SU-DHL-6 (cell line): ENCODE measurements around the gene MAPK11.

ENCODE experiments used
- H2AFZ ChIP-seq: fragments of 200-600 bp; sonication (generic); 2 replicates; pipeline ENCODE4 v1.6.1; 2014; ENCODE audit warnings: low read depth, mild to moderate bottlenecking, moderate library complexity, mixed read lengths, antibody characterized with exemption, low read length; ENCODE audit not compliant: severe bottlenecking
- H3F3A ChIP-seq: fragments of 200-600 bp; shearing (Covaris generic); 2 replicates; pipeline ENCODE4 v1.6.0; 2016; ENCODE audit warnings: antibody characterized with exemption, mild to moderate bottlenecking; ENCODE audit not compliant: insufficient read depth
- H3K27ac ChIP-seq: fragments of 200-600 bp; sonication (generic); 2 replicates; pipeline ENCODE4 v1.5.1; 2016; ENCODE audit warnings: low read depth, mild to moderate bottlenecking, low read length, moderate library complexity, mixed read lengths
- H3K27me3 ChIP-seq: fragments of 200-600 bp; sonication (generic), shearing (Covaris generic); 2 replicates; pipeline ENCODE4 v1.6.0; 2014; ENCODE audit warnings: mild to moderate bottlenecking, low read length
- H3K36me3 ChIP-seq: fragments of 200-600 bp; sonication (generic); 2 replicates; pipeline ENCODE4 v1.6.1; 2014; ENCODE audit warnings: mild to moderate bottlenecking, low read length, mixed read lengths
- H3K4me2 ChIP-seq: fragments of 300-600, 200-600 bp; shearing (Covaris generic), sonication (generic); 2 replicates; pipeline ENCODE4 v1.6.0; 2014; ENCODE audit warnings: low read length, low read depth, mild to moderate bottlenecking; ENCODE audit not compliant: poor library complexity, severe bottlenecking
- H3K4me3 ChIP-seq: fragments of 200-600 bp; sonication (generic); 2 replicates; pipeline ENCODE4 v1.5.1; 2014; ENCODE audit warnings: antibody characterized with exemption, low read length, mild to moderate bottlenecking, mixed read lengths; ENCODE audit not compliant: insufficient read depth, poor library complexity, severe bottlenecking
- H3K79me2 ChIP-seq: fragments of 200-600 bp; sonication (generic); 2 replicates; pipeline ENCODE4 v1.6.1; 2014; ENCODE audit warnings: mild to moderate bottlenecking, low read length, moderate library complexity; ENCODE audit not compliant: insufficient read depth
- H3K9ac ChIP-seq: fragments of 200-600 bp; sonication (generic); 2 replicates; pipeline ENCODE4 v1.7.0; 2014; ENCODE audit warnings: mild to moderate bottlenecking, low read length
- H3K9me2 ChIP-seq: fragments of 200-600 bp; sonication (generic); replicated peaks from 2 replicates; pipeline ENCODE4 v1.6.1; 2014; ENCODE audit warnings: low read length; ENCODE audit not compliant: insufficient read depth
- H3K9me3 ChIP-seq: fragments of 200-600 bp; sonication (generic); 2 replicates; pipeline ENCODE4 v1.6.1; 2014; ENCODE audit warnings: low read length, mixed read lengths; ENCODE audit not compliant: insufficient read depth
- H4K20me1 ChIP-seq: fragments of 200-600 bp; sonication (generic); 2 replicates; pipeline ENCODE4 v1.6.1; 2014; ENCODE audit warnings: low read depth, mild to moderate bottlenecking, antibody characterized with exemption, low read length, moderate library complexity, mixed read lengths
- EZH2phosphoT487 ChIP-seq: fragments of 200-600 bp; sonication (generic), shearing (Covaris generic); conservative IDR thresholded peaks from 2 replicates; pipeline ENCODE4 v1.6.1; 2018; ENCODE audit warnings: mild to moderate bottlenecking, antibody characterized with exemption, low read length, moderate library complexity, mixed read lengths
- TF ChIP-seq, protein P1 (sequence below): fragments of 200-600 bp; sonication (generic); IDR thresholded peaks from one replicate; pipeline ENCODE4 v1.5.1; 2017; ENCODE audit warnings: antibody characterized with exemption, mild to moderate bottlenecking, low read length, moderate library complexity; ENCODE audit not compliant: insufficient read depth, poor library complexity, severe bottlenecking

The MAPK11 gene

DNA sequence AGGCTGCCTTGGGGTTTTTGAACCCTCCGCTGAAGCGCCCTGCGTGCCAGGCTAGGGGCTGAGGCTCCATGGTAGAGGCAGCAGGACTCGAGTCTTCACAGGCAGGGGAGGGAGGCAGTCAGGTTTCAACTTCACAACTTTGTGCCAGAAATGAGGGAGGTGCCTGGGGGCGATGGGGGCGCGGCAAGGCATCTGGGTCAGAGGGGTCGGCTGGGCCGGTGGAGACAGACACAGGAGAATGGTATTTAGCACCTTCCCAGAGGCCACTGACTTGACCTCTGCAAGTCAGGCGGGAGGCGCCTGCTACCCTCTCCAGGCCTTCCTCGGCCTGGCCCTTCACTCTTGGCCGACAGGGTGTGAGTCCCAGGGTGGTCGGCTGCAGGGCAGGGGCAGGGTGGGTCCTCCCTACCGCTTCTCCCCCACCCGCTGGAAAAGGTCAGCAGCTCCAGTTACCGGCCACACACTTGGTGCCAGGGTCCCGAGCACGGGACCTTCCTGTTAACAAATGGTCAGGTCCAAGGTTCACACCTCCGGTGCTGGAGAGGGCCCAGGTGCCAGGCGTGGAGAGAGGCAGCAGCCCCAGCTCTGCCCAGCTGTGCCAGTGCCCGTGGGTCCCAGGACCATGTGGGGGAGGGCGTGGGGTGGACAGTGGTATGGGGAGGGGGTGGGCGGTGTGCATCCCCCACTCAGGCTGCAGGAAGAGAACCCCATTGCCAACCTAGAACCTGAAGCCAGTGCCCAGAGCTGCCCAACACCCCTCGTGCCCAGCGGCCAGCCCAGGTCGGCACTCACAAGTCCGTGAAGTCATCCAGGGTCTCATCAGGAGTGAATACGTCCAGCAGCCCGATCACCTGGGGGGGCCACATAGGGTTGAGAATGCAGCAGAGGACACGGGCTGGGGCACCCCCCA lies 12.5 kb downstream of the MAPK11 start:
- H4K20me1 ChIP-seq, result no peaks in the 10 kb centered on the region
- no peak overlapping the region for H2AFZ ChIP-seq
- no peaks in the 10 kb centered on the region for H3K9me2 ChIP-seq
- H3K9ac ChIP-seq, result no peak overlapping the region
- H3K36me3 ChIP-seq, result no peaks in the 10 kb centered on the region
- no peaks in the 10 kb centered on the region for H3K79me2 ChIP-seq
- H3K9me3 ChIP-seq, result no peaks in the 10 kb centered on the region
- H3K4me2 ChIP-seq, result no peak overlapping the region
- no peak overlapping the region for H3K27ac ChIP-seq
- no peaks in the 10 kb centered on the region for H3F3A ChIP-seq
- H3K27me3 ChIP-seq, result no peaks in the 10 kb centered on the region
- H3K4me3 ChIP-seq, result no peak overlapping the region
- TF ChIP-seq, protein P1, sequence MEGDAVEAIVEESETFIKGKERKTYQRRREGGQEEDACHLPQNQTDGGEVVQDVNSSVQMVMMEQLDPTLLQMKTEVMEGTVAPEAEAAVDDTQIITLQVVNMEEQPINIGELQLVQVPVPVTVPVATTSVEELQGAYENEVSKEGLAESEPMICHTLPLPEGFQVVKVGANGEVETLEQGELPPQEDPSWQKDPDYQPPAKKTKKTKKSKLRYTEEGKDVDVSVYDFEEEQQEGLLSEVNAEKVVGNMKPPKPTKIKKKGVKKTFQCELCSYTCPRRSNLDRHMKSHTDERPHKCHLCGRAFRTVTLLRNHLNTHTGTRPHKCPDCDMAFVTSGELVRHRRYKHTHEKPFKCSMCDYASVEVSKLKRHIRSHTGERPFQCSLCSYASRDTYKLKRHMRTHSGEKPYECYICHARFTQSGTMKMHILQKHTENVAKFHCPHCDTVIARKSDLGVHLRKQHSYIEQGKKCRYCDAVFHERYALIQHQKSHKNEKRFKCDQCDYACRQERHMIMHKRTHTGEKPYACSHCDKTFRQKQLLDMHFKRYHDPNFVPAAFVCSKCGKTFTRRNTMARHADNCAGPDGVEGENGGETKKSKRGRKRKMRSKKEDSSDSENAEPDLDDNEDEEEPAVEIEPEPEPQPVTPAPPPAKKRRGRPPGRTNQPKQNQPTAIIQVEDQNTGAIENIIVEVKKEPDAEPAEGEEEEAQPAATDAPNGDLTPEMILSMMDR, result no peak
- no peak for TF ChIP-seq EZH2phosphoT487

DNA sequence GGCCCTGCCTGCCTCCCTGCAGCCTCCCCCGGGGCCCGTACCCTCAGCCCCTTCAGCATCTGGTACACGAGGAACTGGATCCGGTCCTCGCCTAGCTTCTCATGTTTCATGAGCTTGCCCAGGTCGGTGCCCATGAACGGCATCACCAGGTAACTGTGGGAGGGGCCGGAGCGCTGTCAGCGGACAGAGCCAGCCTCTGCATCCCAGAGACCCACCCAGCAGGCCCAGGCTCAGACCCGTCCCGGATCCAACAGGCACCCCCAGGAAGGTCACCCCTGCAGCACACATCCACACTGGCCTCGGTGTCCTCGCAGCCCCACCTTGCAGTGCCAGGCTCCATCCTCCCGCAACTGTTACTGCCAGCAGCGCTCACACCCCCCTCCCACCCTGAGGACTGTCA lies 13.1 kb downstream of the MAPK11 start:
- Histone ChIP-seq H3K9ac (no peak overlapping the region), H3K27ac (no peak overlapping the region), H3F3A (peaks cover 3% of the 10 kb centered on the region; the same call in 1 of the 2 replicates), H3K4me3 (no peak overlapping the region), H3K9me3 (no peaks in the 10 kb centered on the region), H3K79me2 (no peaks in the 10 kb centered on the region), H4K20me1 (no peaks in the 10 kb centered on the region), H3K36me3 (no peaks in the 10 kb centered on the region), H3K4me2 (no peak overlapping the region), H2AFZ (no peak overlapping the region), H3K27me3 (no peaks in the 10 kb centered on the region), H3K9me2 (no peaks in the 10 kb centered on the region)
- TF ChIP-seq, protein P1, result no peak
- TF ChIP-seq EZH2phosphoT487, result no peak

DNA sequence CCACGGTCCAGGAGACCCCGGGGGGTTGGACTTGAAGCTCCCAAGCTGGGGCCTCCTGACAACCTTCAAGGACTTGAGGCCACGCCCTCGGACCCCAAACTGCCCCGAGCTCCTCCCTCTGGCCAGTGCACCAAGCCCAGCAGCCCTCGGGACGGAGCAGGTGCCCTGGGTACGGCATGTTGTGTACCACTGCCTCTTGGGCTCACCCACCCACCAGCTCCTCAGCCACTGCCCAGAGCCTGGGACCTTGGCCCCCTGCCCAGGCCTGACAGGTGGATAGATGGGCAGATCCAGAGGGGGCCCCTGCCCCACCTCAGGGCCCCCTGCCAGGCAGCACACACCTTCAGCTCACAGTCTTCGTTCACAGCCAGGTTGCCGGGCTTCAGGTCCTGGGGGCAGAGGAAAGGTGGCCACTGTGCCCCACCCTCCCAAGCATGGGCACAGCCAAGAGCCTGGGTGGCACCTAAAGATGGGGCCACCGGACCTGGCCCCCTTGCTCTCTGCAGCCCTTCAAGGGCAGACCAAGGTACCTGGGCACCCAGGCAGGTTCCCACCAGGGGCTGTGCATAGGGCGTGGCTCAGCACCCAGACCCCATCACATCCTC lies 13.8 kb downstream of the MAPK11 start:
- Histone ChIP-seq H3K27ac (no peak overlapping the region), H3K36me3 (no peaks in the 10 kb centered on the region), H3K4me2 (no peak overlapping the region), H3K9me2 (no peaks in the 10 kb centered on the region), H2AFZ (no peak overlapping the region), H3F3A (peaks cover 10% of the 10 kb centered on the region; the same call in 1 of the 2 replicates), H3K4me3 (no peak overlapping the region), H3K79me2 (no peaks in the 10 kb centered on the region), H3K9me3 (no peaks in the 10 kb centered on the region), H3K27me3 (no peaks in the 10 kb centered on the region), H3K9ac (no peak overlapping the region), H4K20me1 (no peaks in the 10 kb centered on the region)
- TF ChIP-seq EZH2phosphoT487, result no peak

DNA sequence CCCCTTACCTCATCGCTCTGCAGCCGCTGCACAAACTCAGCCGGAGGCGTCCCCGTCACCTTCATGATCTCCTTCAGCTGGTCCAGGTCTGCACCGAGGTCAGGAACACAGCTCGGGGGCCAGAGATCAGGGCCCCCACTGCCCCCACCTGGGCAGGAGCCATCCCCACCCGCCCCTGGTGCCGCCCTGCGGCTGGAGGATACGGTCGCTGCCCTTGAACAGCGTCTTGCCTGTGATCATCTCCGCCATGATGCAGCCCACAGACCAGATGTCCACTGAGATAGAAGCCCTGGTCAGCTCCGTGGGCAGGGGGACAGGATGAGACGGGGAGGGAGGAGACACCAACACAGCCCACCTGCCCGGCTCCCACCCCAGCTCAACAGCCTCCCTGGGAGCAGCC lies 14.6 kb downstream of the MAPK11 start:
- no peaks in the 10 kb centered on the region for H3K27me3 ChIP-seq
- TF ChIP-seq EZH2phosphoT487, result no peak
- TF ChIP-seq, protein P1, result no peak
- no peak overlapping the region for H3K9ac ChIP-seq
- no peaks in the 10 kb centered on the region for H3K9me2 ChIP-seq
- H3K4me3 ChIP-seq, result no peak overlapping the region
- H3K9me3 ChIP-seq, result no peaks in the 10 kb centered on the region
- H3K27ac ChIP-seq, result no peak overlapping the region
- no peak overlapping the region for H3K4me2 ChIP-seq
- no peak overlapping the region for H2AFZ ChIP-seq
- peaks cover 10% of the 10 kb centered on the region; the same call in 1 of the 2 replicates for H3F3A ChIP-seq
- no peaks in the 10 kb centered on the region for H4K20me1 ChIP-seq
- H3K79me2 ChIP-seq, result no peaks in the 10 kb centered on the region
- no peaks in the 10 kb centered on the region for H3K36me3 ChIP-seq
